Activated CD4-positive, alpha-beta T cell treated with anti-CD3 and anti-CD28 coated beads, Interleukin-2, amount 10 ng/mL, durations not matched to agents 24 days and 14 days (primary cell): ENCODE data around the gene AVPI1. TPM values are rescaled to one million over a fixed set of nuclear protein-coding genes. Genes with fewer than 3 reads are reported as not detected.

ENCODE experiments used
- DNase-seq: peaks from one replicate; pipeline ENCODE4 v3.0.0; 2022
- H3K27ac Mint-ChIP-seq: one replicate; pipeline ENCODE4 v1.8.0; 2022; ENCODE audit warnings: mild to moderate bottlenecking, mixed read lengths
- H3K27me3 Mint-ChIP-seq: one replicate; pipeline ENCODE4 v1.8.0; 2022; ENCODE audit warnings: mixed read lengths
- H3K36me3 Mint-ChIP-seq: one replicate; pipeline ENCODE4 v1.8.0; 2022; ENCODE audit warnings: low read depth, mild to moderate bottlenecking, mixed read lengths
- H3K4me1 Mint-ChIP-seq: one replicate; pipeline ENCODE4 v1.8.0; 2021; ENCODE audit warnings: mixed read lengths
- H3K4me3 Mint-ChIP-seq: one replicate; pipeline ENCODE4 v1.8.0; 2022; ENCODE audit warnings: mild to moderate bottlenecking, moderate library complexity, mixed read lengths
- H3K9me3 Mint-ChIP-seq: one replicate; pipeline ENCODE4 v1.8.0; 2021; ENCODE audit warnings: mixed read lengths
- intact Hi-C: fragments of 100-400 bp; cut with micrococcal nuclease; formaldehyde crosslinking; loops from one replicate; pipeline ENCODE4 v1.15.1; 2023
- total RNA-seq: library from RNA; stranded (reverse); gene quantifications from 2 replicates; pipeline ENCODE4 v1.2.3, GENCODE V29; 2022

The AVPI1 gene
- total RNA-seq, 1 donor from 2014 or later, result 1.1 TPM

- Mint-ChIP-seq H3K36me3 (peaks cover 2% of the 10 kb centered on the region), H3K4me3 (peak within 1 kb of the TSS; percentile 97), H3K4me1 (peaks cover 16% of the 10 kb centered on the region), H3K27ac (peak within 1 kb of the TSS; percentile 87), H3K27me3 (peaks cover 3% of the 10 kb centered on the region), H3K9me3 (no peaks in the 10 kb centered on the region)
- DNase-seq, result peak; percentile 98
- intact Hi-C loops, result no loop called here
Measured at GRCh38 chr10:97632949-97633884, 53.8 kb downstream of the AVPI1 start, which contains the start of gene MORN4. TSS of gene MORN4 (minus strand) at chr10:97633500. CDS start at chr10:97619653, 13,847 bp downstream.

- intact Hi-C loops, result no loop called here
- peaks cover 16% of the 10 kb centered on the region for H3K4me1 Mint-ChIP-seq
Measured at GRCh38 chr10:97631098-97631497, 55.9 kb downstream of the AVPI1 start.

DNA sequence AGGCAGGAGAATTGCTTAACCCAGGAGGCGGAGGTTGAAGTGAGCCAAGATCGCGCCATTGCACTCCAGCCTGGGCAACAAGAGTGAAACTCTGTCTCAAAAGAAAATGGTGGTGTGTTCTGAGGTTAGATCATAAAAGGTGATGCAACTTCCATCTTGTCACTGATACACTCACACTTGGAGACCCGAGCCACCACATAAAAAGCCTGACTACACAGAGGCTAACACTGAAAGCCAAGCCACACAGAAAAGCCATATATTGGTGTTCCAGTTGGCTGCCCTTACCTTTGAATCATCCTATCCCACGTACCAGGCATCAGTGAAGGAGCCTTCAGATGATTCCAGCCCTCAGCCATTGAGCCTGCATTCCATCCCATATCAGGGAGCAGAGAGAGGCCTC, 57.8 kb downstream of the AVPI1 start:
- H3K9me3 Mint-ChIP-seq, result no peaks in the 10 kb centered on the region
- H3K27me3 Mint-ChIP-seq, result peaks cover 3% of the 10 kb centered on the region
- peaks cover 16% of the 10 kb centered on the region for H3K4me1 Mint-ChIP-seq
- H3K27ac Mint-ChIP-seq, result no peak overlapping the region
- no peak overlapping the region for H3K4me3 Mint-ChIP-seq
- H3K36me3 Mint-ChIP-seq, result peaks cover 2% of the 10 kb centered on the region
- intact Hi-C loops, result no loop called here
- DNase-seq, result no peak

More at GRCh38 chr10:97631098-97631497, 55.9 kb downstream of the AVPI1 start:
- H3K27ac Mint-ChIP-seq, result no peak overlapping the region
- no peak for DNase-seq
- H3K9me3 Mint-ChIP-seq, result no peaks in the 10 kb centered on the region
- H3K36me3 Mint-ChIP-seq, result peaks cover 2% of the 10 kb centered on the region
- H3K27me3 Mint-ChIP-seq, result peaks cover 3% of the 10 kb centered on the region
- H3K4me3 Mint-ChIP-seq, result no peak overlapping the region

GRCh38 chr10:97628228-97628627, 58.8 kb downstream of the AVPI1 start:
- Mint-ChIP-seq H3K27ac (no peak overlapping the region), H3K4me3 (no peak overlapping the region), H3K4me1 (peaks cover 9% of the 10 kb centered on the region), H3K9me3 (no peaks in the 10 kb centered on the region), H3K36me3 (peaks cover under 1% of the 10 kb centered on the region), H3K27me3 (peaks cover under 1% of the 10 kb centered on the region)
- no peak for DNase-seq
- intact Hi-C loops, result no loop called here

DNA sequence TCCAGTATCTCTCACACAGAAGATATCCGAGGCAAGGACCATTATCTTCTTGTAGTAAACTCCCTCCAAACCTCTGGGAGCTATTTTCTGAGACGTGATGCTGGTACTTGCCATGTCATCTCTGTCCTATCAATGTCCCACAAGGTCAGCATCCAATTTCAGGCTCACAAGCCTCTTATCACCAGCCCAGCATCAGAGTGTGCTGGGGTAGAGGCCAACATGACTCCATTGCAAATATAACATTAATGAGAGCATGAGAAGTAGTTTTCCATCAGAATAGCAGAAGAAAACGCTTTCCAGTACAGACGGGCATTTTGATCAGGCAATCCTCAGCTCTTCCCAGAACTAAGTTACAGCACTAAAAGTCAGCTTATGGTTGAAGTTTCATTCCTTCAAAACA, 59.3 kb downstream of the AVPI1 start:
- no peaks in the 10 kb centered on the region for H3K9me3 Mint-ChIP-seq
- no peak overlapping the region for H3K4me3 Mint-ChIP-seq
- no peak for DNase-seq
- no peak overlapping the region for H3K27ac Mint-ChIP-seq
- peaks cover 4% of the 10 kb centered on the region for H3K4me1 Mint-ChIP-seq
- H3K27me3 Mint-ChIP-seq, result no peaks in the 10 kb centered on the region
- H3K36me3 Mint-ChIP-seq, result no peaks in the 10 kb centered on the region
- intact Hi-C loops, result no loop called here

Other genes with a start within 250 kb of the AVPI1 start
- gene EXOSC1, start 241.2 kb downstream of the AVPI1 start, total RNA-seq, result 57.9 and 59.8 TPM in 2 replicates
- gene ZDHHC16, start 241.1 kb downstream of the AVPI1 start, total RNA-seq, result 42.9 and 43.1 TPM in 2 replicates
- 100 and 103 TPM in 2 replicates for gene MMS19, start 188.8 kb downstream of the AVPI1 start, total RNA-seq
- 1.8 and 2.1 TPM in 2 replicates for gene UBTD1, start 188.3 kb downstream of the AVPI1 start, total RNA-seq
- gene ANKRD2, start 114.5 kb downstream of the AVPI1 start, total RNA-seq, result not detected in 2 replicates
- not detected in 2 replicates for gene HOGA1, start 102.9 kb downstream of the AVPI1 start, total RNA-seq
- gene C10orf62, start 97.5 kb downstream of the AVPI1 start, total RNA-seq, result not detected in 2 replicates
- gene MORN4, start 53.7 kb downstream of the AVPI1 start, total RNA-seq, result 2.2 and 2.4 TPM in 2 replicates
- gene PI4K2A, start 46.6 kb downstream of the AVPI1 start, total RNA-seq, result 17.8 TPM in 2 replicates
- gene MARVELD1, start 26.5 kb upstream of the AVPI1 start, total RNA-seq, result 4.6 and 5.6 TPM in 2 replicates
- 38.1 and 42.2 TPM in 2 replicates for gene ZFYVE27, start 49.9 kb upstream of the AVPI1 start, total RNA-seq
- not detected in 2 replicates for gene SFRP5, start 84.8 kb upstream of the AVPI1 start, total RNA-seq
- gene GOLGA7B, start 162.6 kb upstream of the AVPI1 start, total RNA-seq, result 0.33 and 0.37 TPM in 2 replicates